Measurements from ENCODE around the gene GNPAT.

DNA sequence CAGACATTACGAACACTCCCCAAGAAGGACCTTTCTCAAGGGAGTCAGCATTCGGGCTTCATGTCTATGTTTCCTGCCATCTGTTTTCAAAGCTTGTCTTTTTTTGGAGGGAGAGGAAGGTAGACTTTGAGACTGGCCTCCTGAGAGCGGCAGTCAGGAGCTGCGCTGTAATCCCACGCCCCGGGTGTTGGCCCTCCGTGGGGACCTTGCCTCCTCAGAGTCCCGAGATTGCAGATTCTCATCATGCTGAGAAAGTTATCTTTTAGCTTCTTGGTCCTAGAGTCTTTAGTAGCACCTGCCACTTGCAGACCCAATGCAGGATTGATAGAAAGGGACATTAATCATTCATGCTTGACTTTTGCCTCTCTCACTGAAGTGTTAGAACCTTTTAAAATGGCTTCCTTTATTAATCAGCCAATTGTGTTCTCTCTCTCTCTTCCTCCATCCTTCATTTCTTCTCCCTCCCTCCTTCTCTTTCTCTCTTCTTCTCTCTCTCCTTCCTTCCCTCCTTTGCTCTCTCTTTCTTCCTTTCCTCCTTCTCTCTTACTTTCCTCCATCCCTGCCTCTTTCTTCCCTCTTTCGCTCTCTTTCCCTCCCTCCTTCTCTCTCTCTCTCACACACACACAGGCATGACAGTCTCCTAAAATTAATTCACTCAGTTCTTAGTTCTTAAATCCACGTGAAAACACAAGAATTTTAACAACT is 25.2 kb upstream of the GNPAT start:
- TF ChIP-seq, protein P1, sequence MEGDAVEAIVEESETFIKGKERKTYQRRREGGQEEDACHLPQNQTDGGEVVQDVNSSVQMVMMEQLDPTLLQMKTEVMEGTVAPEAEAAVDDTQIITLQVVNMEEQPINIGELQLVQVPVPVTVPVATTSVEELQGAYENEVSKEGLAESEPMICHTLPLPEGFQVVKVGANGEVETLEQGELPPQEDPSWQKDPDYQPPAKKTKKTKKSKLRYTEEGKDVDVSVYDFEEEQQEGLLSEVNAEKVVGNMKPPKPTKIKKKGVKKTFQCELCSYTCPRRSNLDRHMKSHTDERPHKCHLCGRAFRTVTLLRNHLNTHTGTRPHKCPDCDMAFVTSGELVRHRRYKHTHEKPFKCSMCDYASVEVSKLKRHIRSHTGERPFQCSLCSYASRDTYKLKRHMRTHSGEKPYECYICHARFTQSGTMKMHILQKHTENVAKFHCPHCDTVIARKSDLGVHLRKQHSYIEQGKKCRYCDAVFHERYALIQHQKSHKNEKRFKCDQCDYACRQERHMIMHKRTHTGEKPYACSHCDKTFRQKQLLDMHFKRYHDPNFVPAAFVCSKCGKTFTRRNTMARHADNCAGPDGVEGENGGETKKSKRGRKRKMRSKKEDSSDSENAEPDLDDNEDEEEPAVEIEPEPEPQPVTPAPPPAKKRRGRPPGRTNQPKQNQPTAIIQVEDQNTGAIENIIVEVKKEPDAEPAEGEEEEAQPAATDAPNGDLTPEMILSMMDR (conservative IDR thresholded peaks at IDR 0.05; ENCODE audit: low read depth, low read length): no peak
- TF ChIP-seq EZH2phosphoT487 (IDR thresholded peaks at IDR 0.05; ENCODE audit: borderline replicate concordance, low read length) (no peak), EZH2 (IDR thresholded peaks at IDR 0.05; ENCODE audit: low read length, unreplicated experiment) (no peak)
